ENCODE results near the gene ZNF789.

Gene ZNF789

DNA sequence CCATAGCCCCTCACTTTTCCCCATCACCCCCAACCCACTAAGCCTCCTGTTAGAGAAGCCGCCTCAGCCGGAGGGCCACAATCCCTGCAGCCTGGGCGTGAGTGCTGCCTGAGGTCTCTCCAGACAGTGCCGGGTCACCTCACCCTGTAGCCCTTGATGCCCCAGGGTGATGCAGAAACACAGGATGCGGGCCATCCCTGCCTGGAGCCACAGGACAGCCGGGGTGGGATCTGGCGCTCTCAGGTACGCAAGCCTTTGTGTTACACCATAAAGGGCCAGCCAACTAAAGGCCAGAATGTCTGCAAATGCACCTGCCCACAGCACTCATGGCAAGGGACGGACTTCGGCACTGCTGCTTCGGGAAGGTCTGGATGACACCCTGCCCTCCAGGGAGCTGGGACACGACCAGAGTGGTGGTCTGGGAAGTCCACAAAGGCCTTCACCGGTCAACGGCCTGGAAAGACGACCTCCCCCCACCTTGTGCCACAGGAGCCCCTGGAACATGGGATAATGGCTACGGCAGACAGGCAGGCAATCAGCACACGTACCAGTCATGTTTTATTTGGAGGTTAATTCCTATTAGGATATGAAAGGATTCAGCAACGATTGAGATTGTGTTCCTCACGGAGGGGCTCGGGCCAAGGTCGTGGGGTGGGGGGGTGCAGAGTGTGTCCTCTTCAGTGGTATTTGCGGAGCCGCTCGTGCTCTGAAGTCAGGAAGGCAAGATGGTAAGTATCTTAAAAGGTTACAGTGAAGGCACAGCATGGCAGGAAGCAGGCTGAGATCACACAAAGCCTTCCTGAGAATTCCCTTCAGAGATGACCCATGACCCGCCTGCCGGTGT lies 14.8 kb upstream of the ZNF789 start:
- no peak for DNase-seq (ENCODE audit: low spot score)

DNA sequence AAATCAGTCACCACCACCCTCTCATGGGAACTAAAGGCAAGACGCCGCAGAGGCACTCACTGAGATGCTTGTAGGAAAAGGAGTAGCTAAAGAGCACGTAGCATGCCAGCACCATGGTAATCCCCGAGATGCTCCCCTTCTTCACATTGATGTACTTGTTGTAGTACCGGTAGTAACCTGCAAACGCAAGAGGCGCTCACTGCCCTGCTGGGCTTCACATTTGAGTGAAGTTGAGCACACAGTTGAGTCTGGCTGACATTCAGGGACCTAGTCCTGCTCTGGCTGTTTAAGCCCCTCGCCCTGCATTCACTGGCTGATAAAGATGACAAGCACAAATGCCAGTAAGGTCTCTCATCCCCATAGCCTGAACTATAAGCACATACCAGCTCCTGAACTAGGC lies 13.6 kb upstream of the ZNF789 start:
- DNase-seq (ENCODE audit: low spot score), result peak; percentile 71

DNA sequence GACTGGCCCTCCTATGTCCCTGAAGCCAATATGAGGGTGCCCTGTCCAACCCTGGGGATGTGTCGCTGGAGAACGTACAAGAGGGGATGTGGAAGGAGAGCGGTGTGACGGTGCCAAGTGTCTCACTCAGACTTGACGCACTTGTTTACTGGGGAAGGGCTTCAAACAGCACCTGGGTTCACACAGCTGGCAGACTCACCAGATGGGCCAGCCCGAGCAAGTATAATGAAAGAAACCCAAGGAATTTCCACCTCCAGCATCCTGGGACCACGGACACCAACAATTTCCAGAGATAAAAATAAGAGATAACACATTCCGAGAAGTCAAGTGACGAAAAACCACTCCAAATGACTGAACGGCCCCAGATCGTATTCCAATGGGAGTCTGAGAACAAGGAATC lies 12.0 kb upstream of the ZNF789 start:
- no peak for DNase-seq (ENCODE audit: low spot score)

DNA sequence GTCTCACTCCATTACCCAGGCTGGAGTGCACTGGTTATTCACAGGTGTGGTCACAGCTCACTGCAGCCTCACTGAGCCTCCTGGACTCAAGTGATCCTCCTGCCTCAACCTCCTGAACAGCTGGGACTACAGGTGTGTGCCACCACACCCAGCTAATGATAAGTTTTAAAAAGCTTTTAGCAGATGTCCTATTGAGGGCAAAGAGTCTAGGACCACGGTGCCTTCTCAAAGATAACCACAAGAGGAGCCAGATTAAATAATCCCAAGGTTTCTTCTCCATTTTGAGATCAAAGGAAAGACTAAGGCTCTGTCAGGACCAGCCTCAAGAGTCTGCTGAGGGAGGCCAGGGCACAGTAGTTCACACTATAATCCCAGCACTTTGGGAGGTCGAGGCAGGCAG lies 11.5 kb upstream of the ZNF789 start:
- DNase-seq (ENCODE audit: low spot score), result peak; percentile 61

DNA sequence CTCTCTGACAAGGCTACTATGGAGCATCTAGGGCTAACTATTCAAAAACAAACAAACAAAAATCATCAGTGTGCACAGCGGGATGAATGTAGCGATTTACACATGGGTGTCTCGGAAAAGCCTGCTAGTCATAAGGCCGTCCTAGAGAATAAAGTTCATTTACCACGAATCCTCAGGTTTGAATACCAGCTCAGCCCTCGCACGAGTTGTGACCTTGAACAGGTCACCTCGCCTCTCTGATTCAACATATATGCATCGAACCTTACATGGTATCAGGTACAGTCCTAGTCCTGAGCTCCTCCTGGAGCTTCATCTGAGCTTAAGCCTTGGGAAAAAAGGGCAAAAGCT lies 7.3 kb upstream of the ZNF789 start:
- peak; percentile 56 for DNase-seq (ENCODE audit: low spot score)

DNA sequence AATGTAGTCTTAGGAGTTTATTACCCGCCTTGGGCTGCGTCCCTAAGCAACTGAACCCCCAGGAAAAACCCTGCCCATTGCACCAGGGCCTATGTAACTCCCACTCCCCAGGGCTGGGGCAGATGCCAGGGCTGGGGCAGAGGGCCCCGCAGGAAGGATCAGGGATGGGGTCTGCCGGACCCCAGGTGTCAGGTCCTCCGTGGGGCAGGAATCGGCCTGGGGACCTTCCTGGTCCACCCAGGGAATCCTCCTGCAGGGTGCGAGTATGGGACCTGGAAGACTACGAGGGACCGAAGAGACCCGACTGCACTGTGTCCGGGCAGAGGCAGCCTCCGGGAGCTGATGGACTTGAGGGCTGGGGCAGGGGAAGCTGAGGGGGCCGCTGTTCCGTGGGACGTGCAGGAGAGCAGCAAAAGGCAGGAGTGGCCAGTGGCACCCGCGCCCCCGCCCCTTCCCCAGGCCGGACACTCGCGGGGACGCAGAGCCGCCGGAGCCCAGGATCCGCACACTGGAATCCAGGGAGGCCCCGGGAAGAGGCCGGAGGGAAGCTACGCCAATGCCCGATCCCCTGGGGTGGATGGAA lies 4.3 kb upstream of the ZNF789 start:
- no peak for DNase-seq (ENCODE audit: low spot score)

DNA sequence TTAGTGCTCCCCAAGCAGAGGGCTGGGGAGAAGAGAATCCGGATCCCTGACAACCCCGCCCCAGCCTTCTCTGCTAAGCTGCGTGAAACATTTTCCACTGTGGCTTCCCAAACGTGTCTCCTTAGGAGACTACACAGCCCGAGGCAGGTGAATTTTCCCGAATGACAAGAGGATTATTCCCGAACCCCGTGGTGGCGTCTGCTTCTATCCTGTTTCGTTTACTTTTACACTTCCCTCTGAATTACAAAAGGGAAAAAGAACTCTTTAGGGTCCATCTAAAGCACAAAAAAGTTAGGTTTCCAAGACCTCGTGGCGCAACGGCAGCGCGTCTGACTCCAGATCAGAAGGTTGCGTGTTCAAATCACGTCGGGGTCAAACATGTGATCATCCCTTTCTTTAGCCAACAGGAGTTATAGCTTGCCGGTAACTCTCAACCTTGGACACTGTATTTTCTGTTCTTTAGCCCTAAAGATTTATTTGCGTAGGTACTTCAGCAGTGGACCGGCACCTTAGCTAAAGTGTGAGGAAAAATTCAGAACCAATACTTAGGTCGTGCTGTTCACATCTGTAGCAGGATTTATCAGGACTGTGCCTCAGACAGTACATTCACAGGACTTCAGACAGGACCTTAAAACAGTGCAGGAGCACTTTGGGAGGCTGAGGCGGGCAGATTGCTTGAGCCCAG lies 3.2 kb upstream of the ZNF789 start:
- DNase-seq (ENCODE audit: low spot score), result no peak

DNA sequence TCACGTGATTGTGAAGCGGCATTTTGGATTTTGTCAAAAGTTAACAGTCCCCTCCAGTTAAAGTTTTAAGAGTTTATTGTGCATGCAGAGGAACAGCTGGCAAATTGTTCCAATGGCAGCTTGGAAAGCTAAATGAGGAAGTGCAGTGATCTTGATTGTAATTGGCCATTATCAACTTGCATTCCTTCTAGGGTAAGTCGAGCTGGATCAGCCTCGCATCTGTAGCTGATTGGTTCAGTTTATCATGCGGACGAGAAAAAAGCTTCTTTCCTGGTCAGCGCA lies 566 bp downstream of the ZNF789 start:
- DNase-seq (ENCODE audit: low spot score), result peak; percentile 94

DNA sequence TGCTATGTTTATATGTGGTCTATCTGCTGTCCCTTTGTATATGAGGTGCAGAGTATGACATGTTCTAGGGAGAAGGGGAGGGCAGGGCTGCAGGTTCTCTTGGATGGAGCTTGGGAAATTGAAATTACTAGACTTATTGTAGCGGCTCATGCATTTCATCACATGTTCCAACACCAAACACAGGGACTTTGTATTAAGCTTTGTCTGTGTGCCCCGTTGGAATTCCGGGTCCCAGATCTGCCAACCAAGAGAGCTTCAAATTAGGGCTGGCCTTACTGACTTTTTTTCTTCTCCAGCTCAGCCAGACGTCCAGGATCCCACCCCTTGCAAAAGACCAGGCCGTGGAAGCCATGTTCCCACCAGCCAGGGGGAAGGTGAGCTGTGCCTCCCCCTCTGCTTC lies 3.4 kb downstream of the ZNF789 start:
- no peak for DNase-seq (ENCODE audit: low spot score)

DNA sequence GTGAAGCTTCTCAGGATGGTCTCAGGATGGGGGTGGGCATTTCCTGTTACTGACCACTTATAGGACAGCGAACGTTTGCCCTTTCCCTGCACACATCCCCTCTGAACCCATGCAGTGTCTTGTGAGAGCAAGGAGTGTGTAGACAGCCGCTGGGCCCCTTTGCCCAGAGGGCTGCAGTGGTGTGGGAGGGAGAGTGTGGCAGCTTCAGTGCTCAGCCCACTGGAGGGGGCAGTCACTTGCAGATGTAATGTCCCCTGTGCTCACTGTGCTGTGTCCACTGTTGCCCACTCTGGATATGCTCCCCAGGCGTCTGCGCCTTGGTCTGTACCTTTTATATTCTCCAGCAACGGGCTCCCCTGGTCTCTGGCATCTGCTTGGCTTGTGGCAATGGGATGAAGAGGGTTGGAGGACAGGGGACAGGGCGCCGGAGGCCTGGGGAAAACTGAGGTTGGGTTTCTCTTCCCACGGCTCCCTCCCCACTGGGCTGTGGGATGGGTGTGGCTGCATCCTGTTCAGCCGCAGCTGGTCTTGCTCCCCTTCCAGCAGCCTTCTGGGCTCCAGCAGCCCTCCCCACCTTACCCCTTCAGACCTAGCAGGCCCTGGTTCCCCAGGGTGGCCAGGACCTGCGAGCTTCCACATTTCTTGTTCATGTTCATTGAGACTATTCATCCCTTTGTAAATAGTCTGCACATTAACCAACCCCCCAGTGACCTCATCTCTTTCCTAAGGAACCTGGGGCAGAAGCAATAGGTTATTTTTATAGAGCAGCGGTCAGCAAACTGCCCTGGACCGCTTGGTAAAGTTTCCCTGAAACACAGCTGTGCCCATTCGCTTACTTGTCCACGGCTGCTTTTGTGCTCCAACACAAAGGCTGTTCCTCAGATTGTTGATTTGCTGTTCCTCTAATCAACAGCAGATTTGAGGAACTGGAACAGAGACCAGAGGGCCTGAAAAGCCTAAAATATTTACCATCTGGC lies 6.1 kb downstream of the ZNF789 start:
- no peak for DNase-seq (ENCODE audit: low spot score)

DNA sequence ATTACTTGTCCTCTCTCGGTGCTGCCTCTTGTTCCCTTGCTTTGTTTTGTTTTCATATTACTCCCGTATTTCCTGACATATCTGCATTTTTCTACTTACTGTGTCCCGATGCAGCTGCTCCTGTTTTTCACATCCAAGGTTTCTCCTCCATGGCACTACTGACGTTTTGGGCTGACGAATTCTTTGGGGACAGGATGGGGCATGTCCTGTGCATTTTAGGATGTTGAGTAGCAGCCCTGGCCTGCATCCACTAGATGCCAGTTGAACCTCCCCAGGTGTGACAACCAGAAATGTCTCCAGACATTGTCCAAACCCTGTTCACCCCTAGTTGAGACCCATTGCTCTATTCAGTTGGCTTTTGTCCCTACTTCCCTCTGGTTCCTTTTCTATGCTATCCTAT lies 12.4 kb downstream of the ZNF789 start:
- DNase-seq (ENCODE audit: low spot score), result no peak

DNA sequence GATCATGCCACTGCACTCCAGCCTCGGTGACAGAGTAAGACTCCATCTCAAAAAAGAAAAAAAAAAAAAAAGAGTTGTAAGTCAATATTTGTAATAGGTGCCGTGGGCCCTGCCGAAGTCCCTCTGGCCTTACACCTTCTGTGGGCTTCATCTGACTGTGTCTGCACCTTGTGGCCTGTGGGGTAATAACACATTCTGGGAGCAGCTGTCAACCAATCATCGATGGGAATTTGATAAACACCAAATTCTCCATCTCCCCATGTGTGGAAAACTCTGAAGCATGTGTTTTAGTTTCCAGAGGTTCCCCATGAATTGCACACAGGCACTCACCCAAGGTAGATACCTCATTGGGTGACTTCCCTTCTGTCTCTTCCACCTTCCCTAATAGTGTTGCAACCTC lies 16.5 kb downstream of the ZNF789 start:
- peak; percentile 43 for DNase-seq (ENCODE audit: low spot score)

DNA sequence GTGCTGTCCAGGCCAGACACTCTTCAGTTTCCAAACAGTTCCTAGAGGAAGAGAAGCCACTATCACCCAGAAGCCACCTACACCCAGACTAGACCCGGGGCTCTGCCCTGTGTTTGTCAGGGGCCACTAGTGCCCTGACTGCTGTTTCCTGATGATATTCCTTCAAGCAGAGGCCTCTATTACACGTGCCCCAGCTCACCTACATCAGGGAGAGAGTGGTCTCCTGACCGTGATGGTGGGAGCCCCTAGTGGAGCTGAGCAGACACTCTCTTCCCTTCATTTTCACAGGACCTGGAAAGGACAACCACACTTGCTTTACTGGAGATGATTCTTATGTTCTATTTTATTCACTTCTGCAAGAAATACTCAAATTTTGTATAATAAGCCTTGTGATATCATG lies 18.2 kb downstream of the ZNF789 start:
- DNase-seq (ENCODE audit: low spot score), result no peak

DNA sequence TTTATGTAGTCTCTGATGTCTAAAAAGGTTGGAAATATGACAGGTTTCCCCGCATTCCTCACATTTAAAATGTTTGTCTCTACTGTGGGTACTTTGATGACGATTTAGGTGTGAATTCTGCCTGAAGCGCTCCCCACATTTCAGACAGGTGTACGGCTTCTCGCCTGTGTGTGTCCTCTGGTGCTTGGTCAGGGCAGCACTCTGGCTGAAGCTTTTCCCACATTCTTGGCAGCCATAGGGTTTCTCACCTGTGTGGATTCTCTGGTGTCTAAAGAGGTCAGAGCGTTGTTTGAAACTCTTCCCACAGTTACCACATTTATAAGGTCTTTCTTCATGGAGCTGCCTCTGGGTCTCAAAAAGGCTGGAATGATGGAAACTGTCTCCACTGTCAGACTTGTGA lies 21.1 kb downstream of the ZNF789 start:
- DNase-seq (ENCODE audit: low spot score), result no peak

DNA sequence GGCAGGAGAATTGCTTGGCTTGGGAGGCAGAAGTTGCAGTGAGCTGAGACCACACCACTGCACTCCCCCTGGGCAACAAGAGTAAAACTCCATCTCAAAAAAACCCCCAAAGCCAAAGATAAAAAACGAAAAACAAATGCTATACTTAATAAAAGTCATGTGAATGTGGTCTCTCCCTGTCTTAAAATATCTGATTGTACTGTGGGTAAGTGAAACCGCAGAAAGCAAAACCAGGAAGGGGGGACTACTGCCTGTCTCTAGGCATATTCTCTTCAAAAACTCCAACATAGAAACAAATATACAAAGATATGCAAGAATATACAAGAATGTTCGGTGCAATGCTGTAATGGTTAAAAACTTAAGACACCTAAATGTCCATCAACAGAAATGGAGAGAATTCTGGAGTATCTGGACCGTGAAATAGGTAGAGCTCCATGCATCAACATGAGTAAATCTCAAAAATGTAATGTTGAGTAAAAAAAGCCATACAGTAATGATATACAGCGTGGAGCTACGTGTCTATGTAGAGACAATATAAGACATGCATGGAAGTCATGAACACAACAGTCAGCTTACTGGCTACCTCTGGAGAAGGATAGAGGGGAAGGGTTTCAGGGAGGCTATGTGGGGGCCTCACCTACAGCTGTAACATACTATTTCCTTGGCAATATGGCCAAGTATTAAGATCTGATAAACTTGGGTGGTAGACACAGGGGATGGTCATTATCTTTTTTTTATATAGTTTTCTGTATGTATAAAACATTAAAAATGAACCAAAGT lies 25.3 kb downstream of the ZNF789 start:
- peak; percentile 52 for DNase-seq (ENCODE audit: low spot score)

DNA sequence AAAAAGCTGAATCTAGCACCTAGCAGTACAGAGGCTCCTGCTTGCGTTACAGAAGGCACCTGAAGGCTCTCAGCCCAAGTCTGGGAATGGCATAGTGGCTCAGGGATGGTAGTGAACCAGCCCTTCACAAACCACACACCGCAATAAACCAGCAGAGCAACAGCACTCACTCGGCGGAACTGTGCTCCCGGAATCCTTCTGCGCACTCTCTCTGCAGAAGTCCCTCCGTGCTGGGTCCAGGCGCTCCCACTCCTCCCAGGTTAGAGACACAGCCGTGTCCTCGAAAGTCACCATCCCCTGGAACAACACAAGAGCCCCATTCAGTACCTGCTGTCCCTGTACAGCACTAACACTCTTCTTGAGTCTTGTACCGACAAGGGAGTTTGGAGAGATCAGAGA lies 25.9 kb downstream of the ZNF789 start:
- DNase-seq (ENCODE audit: low spot score), result peak; percentile 76

DNA sequence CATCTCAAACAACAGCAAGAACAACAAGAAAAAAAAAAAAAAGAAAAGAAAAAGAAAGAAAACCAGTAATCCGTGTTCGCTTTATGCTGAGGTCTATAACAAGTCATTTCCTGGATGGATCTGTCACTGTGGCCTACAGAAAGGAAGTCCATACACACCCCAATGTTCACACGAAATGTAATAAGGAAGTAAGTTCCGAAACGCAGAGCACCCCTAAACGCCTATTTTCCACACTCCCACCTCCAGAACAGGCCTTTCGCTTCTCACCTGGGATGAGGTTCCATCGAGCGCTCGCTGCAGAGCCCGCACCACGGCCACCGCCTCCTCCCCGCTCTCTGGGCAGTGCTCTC lies 26.7 kb downstream of the ZNF789 start:
- peak; percentile 59 for DNase-seq (ENCODE audit: low spot score)

DNA sequence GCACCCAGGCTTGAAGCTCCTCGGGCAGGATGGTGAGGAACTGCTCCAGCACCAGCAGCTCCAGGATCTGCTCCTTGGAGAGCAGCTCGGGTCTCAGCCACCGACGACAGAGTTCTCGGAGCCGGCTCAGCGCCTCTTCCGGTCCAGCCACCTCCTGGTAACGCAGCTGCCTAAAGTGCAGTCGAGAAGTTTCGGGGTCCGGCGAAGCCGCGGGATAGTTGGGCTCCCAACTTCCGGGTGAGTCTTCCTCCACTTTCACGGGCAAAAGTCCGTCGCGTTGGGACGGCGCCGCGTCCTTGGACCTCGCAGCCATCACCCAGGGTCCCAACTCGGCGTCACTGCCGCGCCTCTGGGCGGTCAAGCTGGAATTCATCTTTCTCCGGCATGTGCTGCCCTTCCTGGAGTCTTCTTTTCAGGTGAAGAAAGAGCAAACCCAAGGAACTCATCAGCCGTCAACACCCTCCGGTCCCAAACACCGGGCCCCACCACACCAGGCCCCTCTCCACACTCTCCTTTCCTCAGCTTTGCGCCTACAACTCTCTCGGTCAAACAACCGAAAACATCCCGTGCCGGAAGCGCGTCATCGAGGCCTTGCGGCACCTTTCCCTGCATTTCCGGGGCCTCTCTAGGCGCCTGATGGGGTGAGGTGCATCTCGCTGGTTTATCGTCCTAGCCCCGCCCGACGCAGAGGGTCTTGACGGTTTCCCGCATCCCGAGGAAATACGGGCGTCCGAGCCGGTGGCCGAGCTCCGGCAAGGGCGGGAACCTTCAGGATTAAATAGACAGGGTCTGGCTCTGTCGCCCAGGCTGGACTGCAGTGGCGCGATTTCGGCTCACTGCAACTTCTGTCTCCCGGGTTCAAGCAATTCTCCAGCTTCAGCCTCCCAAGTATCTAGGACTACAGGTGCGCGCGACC lies 27.3 kb downstream of the ZNF789 start, which contains the start of gene ZNF394:
TSS of gene ZNF394 (minus strand) at position 561 of the 916 bp plus-strand sequence. CDS start at position 373, 188 bp downstream.
- peak; percentile 96 for DNase-seq (ENCODE audit: low spot score)

DNA sequence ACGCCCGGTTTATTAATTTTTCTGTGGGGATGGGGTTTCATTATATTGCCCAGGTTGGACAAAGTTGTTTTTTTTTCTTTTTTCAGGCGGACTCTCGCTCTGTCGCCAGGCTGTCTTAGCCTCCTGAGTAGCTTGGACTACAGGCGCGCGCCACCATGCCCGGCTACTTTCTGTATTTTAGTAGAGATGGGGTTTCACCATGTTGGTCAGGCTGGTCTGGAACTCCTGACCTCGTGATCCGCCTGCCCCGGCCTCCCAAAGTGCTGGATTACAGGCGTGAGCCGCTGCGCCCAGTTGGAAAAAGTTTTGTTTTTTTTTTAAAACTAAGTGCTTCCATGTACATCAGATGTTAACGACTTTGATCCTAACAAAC lies 27.9 kb downstream of the ZNF789 start:
- DNase-seq (ENCODE audit: low spot score), result no peak

DNA sequence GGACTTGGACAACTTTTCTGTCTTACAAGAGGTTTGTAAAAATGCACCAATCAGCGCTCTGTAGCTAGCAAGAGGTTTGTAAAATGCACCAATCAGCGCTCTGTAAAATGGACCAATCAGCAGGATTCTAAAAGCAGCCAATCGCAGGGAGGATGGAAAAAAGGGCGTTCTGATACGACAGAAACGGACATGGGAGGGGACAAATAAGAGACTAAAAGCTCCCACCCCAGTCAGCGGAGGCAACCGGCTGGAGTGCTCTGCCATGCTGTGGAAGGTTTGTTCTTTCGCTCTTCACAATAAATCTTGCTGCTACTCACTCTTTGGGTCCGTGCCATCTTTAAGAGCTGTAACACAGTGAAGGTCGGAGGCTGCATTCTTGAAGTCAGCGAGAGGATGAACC lies 28.5 kb downstream of the ZNF789 start:
- DNase-seq (ENCODE audit: low spot score), result peak; percentile 63

DNA sequence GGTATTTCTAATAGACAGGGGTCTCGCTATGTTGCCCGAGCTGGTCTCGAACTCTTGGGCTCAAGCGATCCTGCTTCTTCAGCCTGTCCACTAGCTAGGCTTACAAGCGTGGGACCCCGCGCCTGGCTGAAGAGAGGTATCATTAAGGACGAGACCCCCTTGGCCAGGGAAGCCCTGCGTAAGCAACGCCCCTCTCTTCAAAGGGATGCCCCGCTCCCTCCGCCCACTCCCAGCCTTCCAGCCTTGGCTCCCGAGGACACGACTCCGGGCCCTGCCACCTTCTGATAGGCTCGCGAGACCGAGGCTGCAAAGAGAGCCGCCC lies 31.6 kb downstream of the ZNF789 start:
- DNase-seq (ENCODE audit: low spot score), result no peak

All from RKO (cell line).